Neural progenitor cell (in vitro differentiated cells): ENCODE measurements around the gene ENOX2.
"Not testable (repeated sequence)": the region's sequence is repeated elsewhere in the genome, so short reads cannot be mapped to it uniquely, and the experiment has no call there.

Experiments used
- CTCF ChIP-seq: fragments of 200-600 bp; sonication (generic); IDR thresholded peaks from 2 replicates; pipeline ENCODE4 v1.5.1; 2017; ENCODE audit warnings: antibody characterized with exemption, mild to moderate bottlenecking
- EZH2 ChIP-seq: fragments of 200-600 bp; sonication (generic); IDR thresholded peaks from 2 replicates; pipeline ENCODE4 v1.6.1; 2017; ENCODE audit warnings: antibody characterized with exemption, mild to moderate bottlenecking, moderate library complexity
- EZH2phosphoT487 ChIP-seq: fragments of 200-600 bp; sonication (generic); IDR thresholded peaks from 2 replicates; pipeline ENCODE4 v1.6.1; 2017; ENCODE audit warnings: antibody characterized with exemption

- not testable (repeated sequence) for TF ChIP-seq CTCF, EZH2, EZH2phosphoT487
Observed at GRCh38 chrX:130819367-130819766, 83.6 kb downstream of the ENOX2 start.
